ENCODE results near the gene L3MBTL2. TPM values are rescaled to one million over a fixed set of nuclear protein-coding genes. Genes with fewer than 3 reads are reported as not detected.

Gene L3MBTL2
- total and polyA plus RNA-seq, 10 of the 15 experiments (the other 5 are each of a cell fraction or from before 2014, with no cell fraction given) = 13.2 to 37.6 (median 28.2) TPM

DNA sequence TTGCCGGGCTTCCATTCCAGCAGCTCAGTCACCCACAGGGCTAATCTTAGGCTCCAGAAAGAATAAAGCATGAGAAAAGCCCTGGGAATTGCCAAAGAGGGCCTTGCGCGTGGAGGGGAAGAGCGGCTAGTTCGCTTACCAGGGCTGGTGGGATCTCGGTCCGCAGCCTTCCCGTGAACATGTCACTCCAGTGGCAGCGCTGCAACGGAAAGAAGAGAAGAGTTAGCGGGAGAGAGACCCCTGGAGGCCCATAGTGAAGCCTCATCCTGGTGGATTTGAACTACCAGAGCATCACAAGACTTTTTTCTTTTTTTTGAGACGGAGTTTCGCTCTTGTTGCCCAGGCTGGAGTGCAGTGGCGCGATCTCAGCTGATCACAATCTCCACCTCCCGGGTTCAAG, 62.8 kb downstream of the L3MBTL2 start (continued):
- TF ChIP-seq, protein P1, sequence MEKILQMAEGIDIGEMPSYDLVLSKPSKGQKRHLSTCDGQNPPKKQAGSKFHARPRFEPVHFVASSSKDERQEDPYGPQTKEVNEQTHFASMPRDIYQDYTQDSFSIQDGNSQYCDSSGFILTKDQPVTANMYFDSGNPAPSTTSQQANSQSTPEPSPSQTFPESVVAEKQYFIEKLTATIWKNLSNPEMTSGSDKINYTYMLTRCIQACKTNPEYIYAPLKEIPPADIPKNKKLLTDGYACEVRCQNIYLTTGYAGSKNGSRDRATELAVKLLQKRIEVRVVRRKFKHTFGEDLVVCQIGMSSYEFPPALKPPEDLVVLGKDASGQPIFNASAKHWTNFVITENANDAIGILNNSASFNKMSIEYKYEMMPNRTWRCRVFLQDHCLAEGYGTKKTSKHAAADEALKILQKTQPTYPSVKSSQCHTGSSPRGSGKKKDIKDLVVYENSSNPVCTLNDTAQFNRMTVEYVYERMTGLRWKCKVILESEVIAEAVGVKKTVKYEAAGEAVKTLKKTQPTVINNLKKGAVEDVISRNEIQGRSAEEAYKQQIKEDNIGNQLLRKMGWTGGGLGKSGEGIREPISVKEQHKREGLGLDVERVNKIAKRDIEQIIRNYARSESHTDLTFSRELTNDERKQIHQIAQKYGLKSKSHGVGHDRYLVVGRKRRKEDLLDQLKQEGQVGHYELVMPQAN (conservative IDR thresholded peaks at IDR 0.05) = no peak

DNA sequence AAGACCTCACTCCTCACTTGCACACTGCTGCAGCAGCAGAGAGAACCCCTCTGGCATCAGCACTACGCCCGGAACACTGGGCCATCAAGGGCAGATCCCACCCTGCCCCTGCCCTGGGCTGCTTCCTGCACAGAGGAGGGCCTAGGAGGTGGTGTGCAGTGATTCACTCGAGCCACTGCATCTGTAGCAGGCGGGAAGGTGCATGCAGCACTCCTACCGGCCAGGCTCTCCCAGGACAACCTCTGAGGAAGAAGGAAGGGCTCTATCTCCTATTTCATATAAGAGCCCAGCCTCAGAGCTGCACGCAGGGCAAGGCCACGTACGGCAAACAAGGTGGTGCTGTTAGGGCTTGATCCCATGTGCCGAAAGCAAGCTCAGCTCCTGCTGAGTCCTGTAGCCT, 66.7 kb downstream of the L3MBTL2 start:
- ChIA-PET SMC1A (ENCODE audit: uncharacterized antibody, unreplicated experiment) (no interaction called here), POLR2A (interaction anchor here (1.2 kb wide), 1 partner anchor 34 kb away, joined by 3 read pairs; no protein-coding TSS in a partner anchor), CTCF (interaction anchor here (0.5 kb wide), 1 partner anchor 13 kb away, joined by 5 read pairs; no protein-coding TSS in a partner anchor), RAD21 (ENCODE audit: unreplicated experiment) (no interaction called here)
- Histone ChIP-seq H3K27me3 (replicated peaks in 1 of 2; ENCODE audit: control insufficient read depth in 2 of 2, insufficient read depth in 2 of 2, low read length in 1 of 2) (no peaks in the 10 kb centered on the region), H3K9ac (ENCODE audit: control insufficient read depth, insufficient read depth, low read length) (no peak overlapping the region), H3K36me3 (ENCODE audit: control insufficient read depth in 2 of 2, insufficient read depth in 2 of 2, low read length in 1 of 2) (peaks cover 13 to 34% of the 10 kb centered on the region in 2 experiments; a peak in 3 of 4 replicates), H3K9me3 (replicated peaks; ENCODE audit: control insufficient read depth, insufficient read depth, low read length) (no peaks in the 10 kb centered on the region), H4K20me1 (ENCODE audit: control insufficient read depth, insufficient read depth) (no peaks in the 10 kb centered on the region), H3K27ac (ENCODE audit: control insufficient read depth, insufficient read depth) (no peak overlapping the region), H2AFZ (ENCODE audit: control insufficient read depth, low read depth, low read length) (no peak overlapping the region), H3K79me2 (ENCODE audit: control insufficient read depth, insufficient read depth, low read length) (no peaks in the 10 kb centered on the region), H3K4me1 (ENCODE audit: control insufficient read depth, insufficient read depth, low read length) (no peaks in the 10 kb centered on the region), H3K4me2 (ENCODE audit: control insufficient read depth, insufficient read depth) (no peak overlapping the region), H3K4me3 (no peak overlapping the region)
- TF ChIP-seq, protein P2, sequence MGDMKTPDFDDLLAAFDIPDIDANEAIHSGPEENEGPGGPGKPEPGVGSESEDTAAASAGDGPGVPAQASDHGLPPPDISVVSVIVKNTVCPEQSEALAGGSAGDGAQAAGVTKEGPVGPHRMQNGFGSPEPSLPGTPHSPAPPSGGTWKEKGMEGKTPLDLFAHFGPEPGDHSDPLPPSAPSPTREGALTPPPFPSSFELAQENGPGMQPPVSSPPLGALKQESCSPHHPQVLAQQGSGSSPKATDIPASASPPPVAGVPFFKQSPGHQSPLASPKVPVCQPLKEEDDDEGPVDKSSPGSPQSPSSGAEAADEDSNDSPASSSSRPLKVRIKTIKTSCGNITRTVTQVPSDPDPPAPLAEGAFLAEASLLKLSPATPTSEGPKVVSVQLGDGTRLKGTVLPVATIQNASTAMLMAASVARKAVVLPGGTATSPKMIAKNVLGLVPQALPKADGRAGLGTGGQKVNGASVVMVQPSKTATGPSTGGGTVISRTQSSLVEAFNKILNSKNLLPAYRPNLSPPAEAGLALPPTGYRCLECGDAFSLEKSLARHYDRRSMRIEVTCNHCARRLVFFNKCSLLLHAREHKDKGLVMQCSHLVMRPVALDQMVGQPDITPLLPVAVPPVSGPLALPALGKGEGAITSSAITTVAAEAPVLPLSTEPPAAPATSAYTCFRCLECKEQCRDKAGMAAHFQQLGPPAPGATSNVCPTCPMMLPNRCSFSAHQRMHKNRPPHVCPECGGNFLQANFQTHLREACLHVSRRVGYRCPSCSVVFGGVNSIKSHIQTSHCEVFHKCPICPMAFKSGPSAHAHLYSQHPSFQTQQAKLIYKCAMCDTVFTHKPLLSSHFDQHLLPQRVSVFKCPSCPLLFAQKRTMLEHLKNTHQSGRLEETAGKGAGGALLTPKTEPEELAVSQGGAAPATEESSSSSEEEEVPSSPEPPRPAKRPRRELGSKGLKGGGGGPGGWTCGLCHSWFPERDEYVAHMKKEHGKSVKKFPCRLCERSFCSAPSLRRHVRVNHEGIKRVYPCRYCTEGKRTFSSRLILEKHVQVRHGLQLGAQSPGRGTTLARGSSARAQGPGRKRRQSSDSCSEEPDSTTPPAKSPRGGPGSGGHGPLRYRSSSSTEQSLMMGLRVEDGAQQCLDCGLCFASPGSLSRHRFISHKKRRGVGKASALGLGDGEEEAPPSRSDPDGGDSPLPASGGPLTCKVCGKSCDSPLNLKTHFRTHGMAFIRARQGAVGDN (IDR thresholded peaks at IDR 0.05) = no peak
- TF ChIP-seq CBX3 (IDR thresholded peaks at IDR 0.05; ENCODE audit: borderline replicate concordance, low read depth) = no peak
- no peak for TF ChIP-seq ZBTB33 (IDR thresholded peaks at IDR 0.05)
- no peak for TF ChIP-seq FOXM1 (IDR thresholded peaks at IDR 0.05; ENCODE audit: low read depth, low read length)
- FAIRE-seq (no peak), ATAC-seq (no peak), DNase-seq (ENCODE audit: low read depth, low spot score) (no peak)
- intact Hi-C loops (cut with micrococcal nuclease; ENCODE audit: unreplicated experiment) (no loop called here), in situ Hi-C loops (cut with MboI) (no loop called here)
- WGBS (ENCODE audit: insufficient coverage, insufficient replicate concordance, low lambda C conversion rate, missing lambda C conversion rate) = 100% methylated on average over 9 of the region's 9 CpGs
- BruUV-seq (replicated peaks) = no TSS peak

Measured in GM12878 (cell line).